Ovary (tissue), 9 donors: ENCODE data around the gene FGFR2. TPM values are rescaled to one million over a fixed set of nuclear protein-coding genes. Genes with fewer than 3 reads are reported as not detected.

Experiments used
- DNase-seq, 5 donors: peaks; one replicate each; pipeline ENCODE4 v3.0.0-alpha.2; 2019 to 2020
- H3K27ac ChIP-seq, 2 donors: fragments of 200-600 bp; one replicate each; pipeline versions ENCODE4 v1.5.1 to v1.8.0; 2019 to 2022
- H3K27me3 ChIP-seq: fragments of 200-600 bp; one replicate; pipeline ENCODE4 v1.8.0; 2022
- H3K36me3 ChIP-seq: fragments of 200-600 bp; sonication (generic); one replicate; pipeline ENCODE4 v1.5.1; 2019
- H3K4me1 ChIP-seq: one replicate; pipeline ENCODE4 v1.8.1; 2013; ENCODE audit warnings: mild to moderate bottlenecking, moderate library complexity; ENCODE audit not compliant: insufficient read depth
- H3K4me3 ChIP-seq: fragments of 200-600 bp; sonication (generic); one replicate; pipeline ENCODE4 v1.5.1; 2017
- H3K9me3 ChIP-seq, 2 donors: fragments of 200-600 bp in 1 of 2; sonication (generic) in 1 of 2; one replicate each; pipeline versions ENCODE4 v1.5.1 to v1.8.1; 2013 to 2019; ENCODE audit warnings: mild to moderate bottlenecking in 1 of 2, moderate library complexity in 1 of 2
- CTCF ChIP-seq, 3 donors: fragments of 450-650 bp in 2 of 3; fragments of 200-600 bp in 1 of 3; IDR thresholded peaks; one replicate each; pipeline versions ENCODE4 v1.5.1 to v1.8.0; 2016 to 2022; ENCODE audit warnings: antibody characterized with exemption in 3 of 3, mild to moderate bottlenecking in 1 of 3
- EP300 ChIP-seq: sonication (generic); formaldehyde crosslinking; IDR thresholded peaks from one replicate; pipeline ENCODE4 v1.6.1; 2017; ENCODE audit warnings: antibody characterized with exemption
- POLR2A ChIP-seq: fragments of 450-650 bp; IDR thresholded peaks from one replicate; pipeline ENCODE4 v1.6.1; 2017; ENCODE audit warnings: antibody characterized with exemption, mild to moderate bottlenecking, moderate library complexity
- WGBS, 3 donors: extraction: QIAGEN DNeasy Blood & Tissue Kit in 1 of 3; methylation state at CpG; one replicate each; pipeline versions ENCODE4 v1.1.5 to v1.1.7; 2013 to 2017; 5-methylcytosine and 5-hydroxymethylcytosine counted together
- intact Hi-C, 4 donors: fragments of 100-400 bp; cut with DNase I; formaldehyde crosslinking; loops; one replicate each; pipeline versions ENCODE4 v1.11.0 to v1.15.1; 2022 to 2023
- polyA plus RNA-seq, 2 donors: library from polyadenylated mRNA; stranded (reverse); fragments of 200-250 nt in 1 of 2; fragments of 350-450 nt in 1 of 2; fragmentation: Illumina TruSeq in 1 of 2; extraction: RNeasy Lipid Tissue Mini Kit (QIAGEN cat#74804) in 1 of 2; gene quantifications; one replicate each; pipeline ENCODE4 v1.2.3, GENCODE V29; 2013 to 2014
- total RNA-seq, 7 donors: library from RNA; depleted of rRNA in 2 of 7; stranded (reverse); fragments of >200 nt in 2 of 7; fragmentation: NEBNext Ultra II Directional in 3 of 7; extraction: Animal tissue kit (Norgen Biotek cat#: 25700) in 3 of 7; gene quantifications; one replicate each; pipeline versions ENCODE4 v1.1.0 to v1.2.4, GENCODE V29; 2016 to 2023
- donor health status: DM: no; HTN: no; CAD: no; lungs with moderate emphysema.
- donor health status: DM: no; HTN: no; CAD: no.
- donor health status: Bipolar disorder and iron deficiency.
- donor health status: DM: yes; HTN: yes; CAD: no.
- donor health status: DM: no; HTN: no; CAD: no.
- donor health status: DM: yes; HTN: yes; CAD: no.

FGFR2 gene
- total and polyA plus RNA-seq, 9 donors: 8.8 to 52.2 (median 26.5) TPM

GRCh38 chr10:121455377-121455776 is 142.9 kb downstream of the FGFR2 start:
- no peak overlapping the region for H3K4me3 ChIP-seq
- no peak for DNase-seq
- TF ChIP-seq CTCF (IDR thresholded peaks at IDR 0.05): no peak
- no peak for TF ChIP-seq POLR2A
- no peak for TF ChIP-seq EP300
- H3K27me3 ChIP-seq: no peaks in the 10 kb centered on the region
- H3K27ac ChIP-seq: no peak overlapping the region
- no peaks in the 10 kb centered on the region for H3K36me3 ChIP-seq
- no peaks in the 10 kb centered on the region for H3K9me3 ChIP-seq
- 75 to 80% (median 80%) methylated on average over 5 of the region's 5 CpGs for WGBS, 3 donors
- intact Hi-C loops: loop anchor here in 1 of 4 donors (10.0 kb wide), 1 partner anchor 139 kb away; the partner anchor contains the start of gene FGFR2
- no peaks in the 10 kb centered on the region for H3K4me1 ChIP-seq

GRCh38 chr10:121454781-121455180 is 143.5 kb downstream of the FGFR2 start:
- DNase-seq: no peak
- Histone ChIP-seq H3K36me3 (no peaks in the 10 kb centered on the region), H3K27ac (no peak overlapping the region), H3K27me3 (no peaks in the 10 kb centered on the region), H3K4me3 (no peak overlapping the region), H3K9me3 (no peaks in the 10 kb centered on the region), H3K4me1 (no peaks in the 10 kb centered on the region)
- WGBS, 3 donors: 83 to 98% (median 87%) methylated on average over 4 of the region's 4 CpGs
- intact Hi-C loops: loop anchor here in 1 of 4 donors (10.0 kb wide), 1 partner anchor 140 kb away; the partner anchor contains the start of gene FGFR2
- no peak for TF ChIP-seq POLR2A

GRCh38 chr10:121453160-121453559 is 145.1 kb downstream of the FGFR2 start:
- H3K27me3 ChIP-seq: no peaks in the 10 kb centered on the region
- 86 to 91% (median 89%) methylated on average over 3 of the region's 3 CpGs for WGBS, 3 donors
- no peaks in the 10 kb centered on the region for H3K9me3 ChIP-seq
- no peak for DNase-seq
- no peaks in the 10 kb centered on the region for H3K4me1 ChIP-seq
- no peak overlapping the region for H3K4me3 ChIP-seq
- no peaks in the 10 kb centered on the region for H3K36me3 ChIP-seq
- intact Hi-C loops: loop anchor here in 1 of 4 donors (10.0 kb wide), 1 partner anchor 142 kb away; the partner anchor contains the start of gene FGFR2
- no peak for TF ChIP-seq EP300
- no peak for TF ChIP-seq CTCF (IDR thresholded peaks at IDR 0.05)
- H3K27ac ChIP-seq: no peak overlapping the region

GRCh38 chr10:121452581-121452980 is 145.7 kb downstream of the FGFR2 start:
- no peak overlapping the region for H3K27ac ChIP-seq
- no peaks in the 10 kb centered on the region for H3K9me3 ChIP-seq
- DNase-seq: no peak
- H3K4me3 ChIP-seq: no peak overlapping the region
- no peaks in the 10 kb centered on the region for H3K27me3 ChIP-seq
- intact Hi-C loops: loop anchor here in 1 of 4 donors (10.0 kb wide), 1 partner anchor 142 kb away; the partner anchor contains the start of gene FGFR2
- no peaks in the 10 kb centered on the region for H3K36me3 ChIP-seq
- TF ChIP-seq CTCF (IDR thresholded peaks at IDR 0.05): no peak
- no peak for TF ChIP-seq POLR2A
- H3K4me1 ChIP-seq: no peaks in the 10 kb centered on the region
- WGBS, 3 donors: 70 to 75% (median 71%) methylated on average over 4 of the region's 4 CpGs

- H3K27me3 ChIP-seq: no peaks in the 10 kb centered on the region
- intact Hi-C loops: loop anchor here in 1 of 4 donors (10.0 kb wide), 1 partner anchor 145 kb away; the partner anchor contains the start of gene FGFR2
- no peaks in the 10 kb centered on the region for H3K9me3 ChIP-seq
- no peak for DNase-seq
- no peak overlapping the region for H3K4me3 ChIP-seq
- H3K27ac ChIP-seq: no peak overlapping the region
- no peak for TF ChIP-seq EP300
- H3K4me1 ChIP-seq: no peaks in the 10 kb centered on the region
- 90% methylated on average over 6 of the region's 6 CpGs for WGBS, 3 donors
- no peaks in the 10 kb centered on the region for H3K36me3 ChIP-seq
Observed at GRCh38 chr10:121450247-121450646, 148.0 kb downstream of the FGFR2 start.
